K562 (cell line): ENCODE measurements around the gene NDUFV3. TPM values are rescaled to one million over a fixed set of nuclear protein-coding genes. Genes with fewer than 3 reads are reported as not detected.
"Not testable (repeated sequence)": the region's sequence is repeated elsewhere in the genome, so short reads cannot be mapped to it uniquely, and the experiment has no call there.

ENCODE experiments used
- ATF1 ChIP-seq, 2 experiments: fragments of 450-650 bp in 1 of 2; IDR thresholded peaks; 2 replicates each; pipeline ENCODE4 v1.6.1; 2016; ENCODE audit warnings: missing compliant biosample characterization in 1 of 2, missing genetic modification characterization in 1 of 2
- BCL6 ChIP-seq: fragments of 250-450 bp; sonication (Bioruptor Pico); IDR thresholded peaks from 2 replicates; pipeline ENCODE4 v1.4.0; 2020
- IFI16 ChIP-seq: fragments of 250-450 bp; sonication (Bioruptor Pico); IDR thresholded peaks from 2 replicates; pipeline ENCODE4 v2.1.2; 2022; ENCODE audit warnings: mild to moderate bottlenecking, inconsistent platforms
- KLF6 ChIP-seq: fragments of 250-450 bp; sonication (Bioruptor Pico); IDR thresholded peaks from 2 replicates; pipeline ENCODE4 v1.4.0; 2020; ENCODE audit warnings: mild to moderate bottlenecking, moderate library complexity, borderline replicate concordance
- MEF2D ChIP-seq: conservative IDR thresholded peaks from 2 replicates; pipeline ENCODE4 v1.6.1; 2016; ENCODE audit warnings: low read depth, missing genetic modification characterization, missing compliant biosample characterization
- OTX1 ChIP-seq: fragments of 450-650 bp; formaldehyde crosslinking; IDR thresholded peaks from 2 replicates; pipeline ENCODE4 v1.4.0; 2022; ENCODE audit warnings: mild to moderate bottlenecking
- TAL1 ChIP-seq: fragments of 450-650 bp; IDR thresholded peaks from 2 replicates; pipeline ENCODE4 v1.6.1; 2016; ENCODE audit warnings: mild to moderate bottlenecking
- TCF3 ChIP-seq: sonication (generic); formaldehyde crosslinking; IDR thresholded peaks from 2 replicates; pipeline ENCODE4 v1.4.0; 2020; ENCODE audit warnings: mild to moderate bottlenecking, missing genetic modification reagents
- ZKSCAN3 ChIP-seq: fragments of 250-450 bp; sonication (Bioruptor Pico); IDR thresholded peaks from 2 replicates; pipeline ENCODE4 v1.4.0; 2020
- ZNF197 ChIP-seq: fragments of 200-800 bp; sonication (Bioruptor generic); IDR thresholded peaks from 2 replicates; pipeline ENCODE4 v1.6.1; 2016; ENCODE audit warnings: low read depth, missing genetic modification characterization, missing compliant biosample characterization
- ZNF311 ChIP-seq: fragments of 250-450 bp; sonication (Bioruptor Pico); IDR thresholded peaks from 2 replicates; pipeline ENCODE4 v1.4.0; 2020; ENCODE audit warnings: mild to moderate bottlenecking, moderate library complexity
- ZNF324 ChIP-seq: fragments of 250-450 bp; sonication (Bioruptor Pico); IDR thresholded peaks from 2 replicates; pipeline ENCODE4 v1.4.0; 2020; ENCODE audit warnings: mild to moderate bottlenecking
- ZNF354B ChIP-seq: fragments of 250-450 bp; sonication (Bioruptor Pico); IDR thresholded peaks from 2 replicates; pipeline ENCODE4 v1.4.0; 2020
- ZNF668 ChIP-seq: fragments of 250-450 bp; sonication (Bioruptor Pico); IDR thresholded peaks from 2 replicates; pipeline ENCODE4 v1.8.0; 2022; ENCODE audit warnings: mild to moderate bottlenecking, inconsistent platforms
- polyA plus RNA-seq, 8 experiments: library from polyadenylated mRNA; depleted of rRNA in 4 of 8; stranded (reverse) in 5 of 8; unstranded in 3 of 8; fragments of >200 nt; fragmentation: Nextera tagmentation in 2 of 8; fragmentation: Illumina TruSeq in 1 of 8; extraction: Ambion mirVana in 2 of 8; extraction: Trizol in 1 of 8; gene quantifications; 2 replicates each; pipeline versions ENCODE4 v1.2.1 to v1.2.3, GENCODE V29; 2011 to 2014; ENCODE audit warnings: inconsistent platforms in 1 of 8, missing spikeins in 1 of 8
- total RNA-seq, 7 experiments: library from RNA; depleted of rRNA in 6 of 7; stranded (reverse); fragments of >200 nt in 6 of 7; fragmentation: Illumina TruSeq in 2 of 7; extraction: Trizol in 2 of 7; gene quantifications; 2 replicates each; pipeline versions ENCODE4 v1.2.1 to v1.2.3, GENCODE V29; 2011 to 2021; ENCODE audit warnings: low replicate concordance in 1 of 7
- TF ChIP-seq, protein P1 (sequence below): fragments of 250-450 bp; sonication (Bioruptor Pico); IDR thresholded peaks from 2 replicates; pipeline ENCODE4 v1.4.0; 2020; ENCODE audit warnings: mild to moderate bottlenecking, moderate library complexity
- TF ChIP-seq, protein P2 (sequence below): fragments of 250-450 bp; sonication (Bioruptor Pico); IDR thresholded peaks from 2 replicates; pipeline ENCODE4 v1.5.0; 2021; ENCODE audit warnings: mild to moderate bottlenecking, moderate library complexity
- TF ChIP-seq, protein P3 (sequence below): fragments of 250-450 bp; sonication (Bioruptor Pico); IDR thresholded peaks from 2 replicates; pipeline ENCODE4 v1.4.0; 2020; ENCODE audit warnings: mild to moderate bottlenecking, moderate library complexity
- TF ChIP-seq, protein P4 (sequence below): fragments of 250-450 bp; sonication (Bioruptor Pico); IDR thresholded peaks from 2 replicates; pipeline ENCODE4 v1.5.0; 2022; ENCODE audit warnings: mild to moderate bottlenecking

NDUFV3 gene
- total and polyA plus RNA-seq, 9 of the 15 experiments (the other 6 are each of a cell fraction or from before 2014, with no cell fraction given): 19.1 to 87.8 (median 74.3) TPM

DNA sequence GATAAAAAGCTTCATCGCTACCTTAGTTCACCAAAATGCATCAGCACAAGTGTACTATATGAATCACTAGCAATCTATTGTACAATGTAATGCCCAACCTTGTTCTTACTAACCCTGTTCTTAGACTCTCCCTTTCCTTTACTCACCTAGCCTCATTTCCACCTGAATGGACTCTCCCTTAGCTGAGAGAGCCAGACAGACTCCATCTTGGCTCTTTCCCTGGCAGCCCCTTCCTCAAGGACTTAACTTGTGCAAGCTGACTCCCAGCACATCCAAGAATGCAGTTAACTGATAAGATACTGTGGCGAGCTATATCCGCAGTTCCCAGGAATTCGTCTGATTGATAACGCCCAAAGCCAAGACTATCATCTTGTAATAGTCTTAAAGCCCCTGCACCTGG, 43.3 kb downstream of the NDUFV3 start (continued):
- 0 out of 2 replicates have a peak, but pooled peaks have one; percentile 62 for TF ChIP-seq ZNF354B (CRISPR knock-in tag)
- TF ChIP-seq ZNF311 (CRISPR knock-in tag): peak; percentile 95
- peak; percentile 91 for TF ChIP-seq ZNF197 (CRISPR knock-in tag)
- peak; percentile 82; the same call in 1 of the 2 replicates for TF ChIP-seq BCL6 (CRISPR knock-in tag)
- peak; percentile 41; the same call in 1 of the 2 replicates for TF ChIP-seq TCF3
- TF ChIP-seq, protein P1, sequence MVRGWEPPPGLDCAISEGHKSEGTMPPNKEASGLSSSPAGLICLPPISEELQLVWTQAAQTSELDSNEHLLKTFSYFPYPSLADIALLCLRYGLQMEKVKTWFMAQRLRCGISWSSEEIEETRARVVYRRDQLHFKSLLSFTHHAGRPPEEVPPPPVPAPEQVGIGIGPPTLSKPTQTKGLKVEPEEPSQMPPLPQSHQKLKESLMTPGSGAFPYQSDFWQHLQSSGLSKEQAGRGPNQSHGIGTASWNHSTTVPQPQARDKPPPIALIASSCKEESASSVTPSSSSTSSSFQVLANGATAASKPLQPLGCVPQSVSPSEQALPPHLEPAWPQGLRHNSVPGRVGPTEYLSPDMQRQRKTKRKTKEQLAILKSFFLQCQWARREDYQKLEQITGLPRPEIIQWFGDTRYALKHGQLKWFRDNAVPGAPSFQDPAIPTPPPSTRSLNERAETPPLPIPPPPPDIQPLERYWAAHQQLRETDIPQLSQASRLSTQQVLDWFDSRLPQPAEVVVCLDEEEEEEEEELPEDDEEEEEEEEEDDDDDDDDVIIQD (CRISPR knock-in tag): 0 out of 2 replicates have a peak, but pooled peaks have one; percentile 52
- 0 out of 2 replicates have a peak, but pooled peaks have one; percentile 27 for TF ChIP-seq ZNF324 (CRISPR knock-in tag)
- TF ChIP-seq IFI16: peak; percentile 71; the same call in 1 of the 2 replicates
- TF ChIP-seq MEF2D (tag): peak; percentile 90
- TF ChIP-seq, protein P2, sequence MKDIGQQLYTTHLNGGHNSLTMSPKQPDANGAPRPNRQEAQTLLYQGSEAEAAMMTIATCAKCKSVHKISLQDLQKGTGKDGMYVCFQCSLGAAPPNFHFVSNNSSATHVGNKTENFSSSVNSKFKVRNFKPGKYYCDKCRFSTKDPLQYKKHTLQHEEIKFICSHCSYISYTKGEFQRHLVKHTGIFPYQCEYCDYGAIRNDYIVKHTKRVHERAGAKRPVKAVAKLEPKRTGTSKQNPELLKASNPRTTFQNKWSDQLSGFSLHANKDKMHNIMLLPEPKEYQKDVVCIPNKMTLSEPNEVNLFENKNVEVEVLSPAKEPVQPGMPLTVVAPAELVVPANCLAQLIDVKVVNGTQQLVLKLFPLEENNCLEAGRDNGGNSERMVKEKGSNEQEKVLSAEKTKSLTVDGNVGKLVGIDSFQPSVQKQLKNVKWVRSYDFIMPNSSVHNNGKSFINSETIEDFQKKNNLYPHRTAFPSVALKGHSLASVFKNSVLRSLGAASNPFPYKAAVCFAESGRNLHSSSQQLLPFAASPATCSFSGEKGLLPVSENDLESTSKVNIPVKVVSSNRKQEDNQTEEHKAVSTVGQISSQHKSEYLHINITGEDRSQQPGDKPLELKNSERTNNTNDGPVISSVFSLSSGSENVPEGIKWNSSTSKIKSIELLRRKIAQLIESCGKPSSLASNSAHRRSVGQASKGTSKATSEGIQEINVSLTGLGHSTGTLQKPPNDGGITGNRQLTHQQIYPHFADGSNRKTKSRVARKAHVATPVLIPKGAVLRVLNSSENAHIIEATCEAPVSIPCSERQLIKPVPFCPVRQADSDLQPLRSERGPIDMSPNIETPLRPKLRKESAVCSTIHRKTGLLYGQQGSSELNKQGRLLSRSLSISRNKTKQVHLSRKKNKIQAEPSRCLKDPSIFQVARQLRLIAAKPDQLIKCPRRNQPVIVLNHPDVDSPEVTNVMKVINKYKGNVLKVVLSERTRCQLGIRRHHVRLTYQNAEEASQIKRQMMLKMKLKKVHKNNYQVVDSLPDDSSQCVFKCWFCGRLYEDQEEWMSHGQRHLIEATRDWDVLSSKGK (CRISPR knock-in tag): 0 out of 2 replicates have a peak, but pooled peaks have one; percentile 66
- TF ChIP-seq ATF1 (CRISPR knock-in tag; IDR thresholded peaks at IDR 0.05): not testable (repeated sequence)
- TF ChIP-seq ATF1 (tag; IDR thresholded peaks at IDR 0.05): 0 out of 2 replicates have a peak, but pooled peaks have one; percentile 14
- TF ChIP-seq, protein P3, sequence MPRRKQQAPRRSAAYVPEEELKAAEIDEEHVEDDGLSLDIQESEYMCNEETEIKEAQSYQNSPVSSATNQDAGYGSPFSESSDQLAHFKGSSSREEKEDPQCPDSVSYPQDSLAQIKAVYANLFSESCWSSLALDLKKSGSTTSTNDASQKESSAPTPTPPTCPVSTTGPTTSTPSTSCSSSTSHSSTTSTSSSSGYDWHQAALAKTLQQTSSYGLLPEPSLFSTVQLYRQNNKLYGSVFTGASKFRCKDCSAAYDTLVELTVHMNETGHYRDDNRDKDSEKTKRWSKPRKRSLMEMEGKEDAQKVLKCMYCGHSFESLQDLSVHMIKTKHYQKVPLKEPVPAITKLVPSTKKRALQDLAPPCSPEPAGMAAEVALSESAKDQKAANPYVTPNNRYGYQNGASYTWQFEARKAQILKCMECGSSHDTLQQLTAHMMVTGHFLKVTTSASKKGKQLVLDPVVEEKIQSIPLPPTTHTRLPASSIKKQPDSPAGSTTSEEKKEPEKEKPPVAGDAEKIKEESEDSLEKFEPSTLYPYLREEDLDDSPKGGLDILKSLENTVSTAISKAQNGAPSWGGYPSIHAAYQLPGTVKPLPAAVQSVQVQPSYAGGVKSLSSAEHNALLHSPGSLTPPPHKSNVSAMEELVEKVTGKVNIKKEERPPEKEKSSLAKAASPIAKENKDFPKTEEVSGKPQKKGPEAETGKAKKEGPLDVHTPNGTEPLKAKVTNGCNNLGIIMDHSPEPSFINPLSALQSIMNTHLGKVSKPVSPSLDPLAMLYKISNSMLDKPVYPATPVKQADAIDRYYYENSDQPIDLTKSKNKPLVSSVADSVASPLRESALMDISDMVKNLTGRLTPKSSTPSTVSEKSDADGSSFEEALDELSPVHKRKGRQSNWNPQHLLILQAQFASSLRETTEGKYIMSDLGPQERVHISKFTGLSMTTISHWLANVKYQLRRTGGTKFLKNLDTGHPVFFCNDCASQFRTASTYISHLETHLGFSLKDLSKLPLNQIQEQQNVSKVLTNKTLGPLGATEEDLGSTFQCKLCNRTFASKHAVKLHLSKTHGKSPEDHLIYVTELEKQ (CRISPR knock-in tag): peak; percentile 93
- TF ChIP-seq, protein P4, sequence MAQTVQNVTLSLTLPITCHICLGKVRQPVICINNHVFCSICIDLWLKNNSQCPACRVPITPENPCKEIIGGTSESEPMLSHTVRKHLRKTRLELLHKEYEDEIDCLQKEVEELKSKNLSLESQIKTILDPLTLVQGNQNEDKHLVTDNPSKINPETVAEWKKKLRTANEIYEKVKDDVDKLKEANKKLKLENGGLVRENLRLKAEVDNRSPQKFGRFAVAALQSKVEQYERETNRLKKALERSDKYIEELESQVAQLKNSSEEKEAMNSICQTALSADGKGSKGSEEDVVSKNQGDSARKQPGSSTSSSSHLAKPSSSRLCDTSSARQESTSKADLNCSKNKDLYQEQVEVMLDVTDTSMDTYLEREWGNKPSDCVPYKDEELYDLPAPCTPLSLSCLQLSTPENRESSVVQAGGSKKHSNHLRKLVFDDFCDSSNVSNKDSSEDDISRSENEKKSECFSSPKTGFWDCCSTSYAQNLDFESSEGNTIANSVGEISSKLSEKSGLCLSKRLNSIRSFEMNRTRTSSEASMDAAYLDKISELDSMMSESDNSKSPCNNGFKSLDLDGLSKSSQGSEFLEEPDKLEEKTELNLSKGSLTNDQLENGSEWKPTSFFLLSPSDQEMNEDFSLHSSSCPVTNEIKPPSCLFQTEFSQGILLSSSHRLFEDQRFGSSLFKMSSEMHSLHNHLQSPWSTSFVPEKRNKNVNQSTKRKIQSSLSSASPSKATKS: peak; percentile 83; the same call in 1 of the 2 replicates
- TF ChIP-seq OTX1 (CRISPR knock-in tag): 0 out of 2 replicates have a peak, but pooled peaks have one; percentile 23
- peak; percentile 40; the same call in 1 of the 2 replicates for TF ChIP-seq ZKSCAN3
- TF ChIP-seq TAL1: peak; percentile 37
- TF ChIP-seq ZNF668 (CRISPR knock-in tag): peak; percentile 80; the same call in 1 of the 2 replicates
- peak; percentile 97 for TF ChIP-seq KLF6
